ENCODE measurements around the gene SUV39H2.

GRCh38 chr10:14879928-14880193, 1.2 kb downstream of the SUV39H2 start:
- TF ChIP-seq SUZ12 (IDR thresholded peaks at IDR 0.05) = no peak
- TF ChIP-seq ELF4 (IDR thresholded peaks at IDR 0.05) = no peak
- no peak for TF ChIP-seq FOXA1 (IDR thresholded peaks at IDR 0.05)
- no peak for TF ChIP-seq ARNT (IDR thresholded peaks at IDR 0.05)
- no peak for TF ChIP-seq FOXK2 (IDR thresholded peaks at IDR 0.05)
- TF ChIP-seq HDGF (IDR thresholded peaks at IDR 0.05; ENCODE audit: borderline replicate concordance) = no peak
- TF ChIP-seq SP1 (IDR thresholded peaks at IDR 0.05) = no peak
- TF ChIP-seq FOXM1 (IDR thresholded peaks at IDR 0.05; ENCODE audit: borderline replicate concordance) = no peak
- no peak for TF ChIP-seq BHLHE40 (IDR thresholded peaks at IDR 0.05; ENCODE audit: borderline replicate concordance)
- TF ChIP-seq L3MBTL2 (conservative IDR thresholded peaks at IDR 0.05) = no peak
- no peak for TF ChIP-seq TARDBP (IDR thresholded peaks at IDR 0.05)
- no peak for TF ChIP-seq LEF1 (IDR thresholded peaks at IDR 0.05; ENCODE audit: borderline replicate concordance)
- no peak for TF ChIP-seq ZNF384 (IDR thresholded peaks at IDR 0.05)
- TF ChIP-seq, protein P1, sequence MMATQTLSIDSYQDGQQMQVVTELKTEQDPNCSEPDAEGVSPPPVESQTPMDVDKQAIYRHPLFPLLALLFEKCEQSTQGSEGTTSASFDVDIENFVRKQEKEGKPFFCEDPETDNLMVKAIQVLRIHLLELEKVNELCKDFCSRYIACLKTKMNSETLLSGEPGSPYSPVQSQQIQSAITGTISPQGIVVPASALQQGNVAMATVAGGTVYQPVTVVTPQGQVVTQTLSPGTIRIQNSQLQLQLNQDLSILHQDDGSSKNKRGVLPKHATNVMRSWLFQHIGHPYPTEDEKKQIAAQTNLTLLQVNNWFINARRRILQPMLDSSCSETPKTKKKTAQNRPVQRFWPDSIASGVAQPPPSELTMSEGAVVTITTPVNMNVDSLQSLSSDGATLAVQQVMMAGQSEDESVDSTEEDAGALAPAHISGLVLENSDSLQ (IDR thresholded peaks at IDR 0.05) = no peak
